Mesenchymal stem cell (in vitro differentiated cells and primary cell): ENCODE results near the gene ACVR1.
"Not testable (repeated sequence)": the region's sequence is repeated elsewhere in the genome, so short reads cannot be mapped to it uniquely, and the experiment has no call there.

Source experiments
- DNase-seq: peaks from one replicate; pipeline ENCODE4 v3.0.0-alpha.2; 2013
- H2AFZ ChIP-seq: one replicate; pipeline ENCODE4 v1.6.1; 2013; ENCODE audit warnings: low read depth, mild to moderate bottlenecking, control low read depth, inconsistent platforms, low read length, moderate library complexity
- H2AK5ac ChIP-seq: 2 replicates; pipeline ENCODE4 v1.6.1; 2013; ENCODE audit warnings: low read length, moderate library complexity, mild to moderate bottlenecking, inconsistent platforms; ENCODE audit not compliant: severe bottlenecking
- H2BK120ac ChIP-seq: one replicate; pipeline ENCODE4 v1.6.1; 2013; ENCODE audit warnings: low read depth, mild to moderate bottlenecking, inconsistent platforms, low read length, moderate library complexity
- H2BK12ac ChIP-seq, 2 experiments: one replicate each; pipeline ENCODE4 v1.6.1; 2013; ENCODE audit warnings: inconsistent platforms in 2 of 2, low read length in 2 of 2, mild to moderate bottlenecking in 2 of 2, moderate library complexity in 2 of 2, control low read depth in 1 of 2
- H2BK15ac ChIP-seq: one replicate; pipeline ENCODE4 v1.6.1; 2013; ENCODE audit warnings: mild to moderate bottlenecking, low read depth, inconsistent platforms; ENCODE audit not compliant: poor library complexity, severe bottlenecking
- H2BK5ac ChIP-seq: 2 replicates; pipeline ENCODE4 v1.6.1; 2013; ENCODE audit warnings: low read depth, mild to moderate bottlenecking, low read length, control low read depth, inconsistent platforms; ENCODE audit not compliant: poor library complexity, severe bottlenecking
- H3K14ac ChIP-seq, 2 experiments: one replicate each; pipeline ENCODE4 v1.6.1; 2013; ENCODE audit warnings: inconsistent platforms in 2 of 2, low read length in 2 of 2, control low read depth in 1 of 2, mild to moderate bottlenecking in 1 of 2, moderate library complexity in 1 of 2
- H3K18ac ChIP-seq, 2 experiments: one replicate each; pipeline ENCODE4 v1.6.1; 2013; ENCODE audit warnings: inconsistent platforms in 2 of 2, low read length in 2 of 2, control low read depth in 1 of 2, low read depth in 1 of 2, mild to moderate bottlenecking in 1 of 2
- H3K23ac ChIP-seq, 2 experiments: one replicate each; pipeline ENCODE4 v1.6.1; 2013; ENCODE audit warnings: inconsistent platforms in 2 of 2, low read length in 2 of 2, mild to moderate bottlenecking in 2 of 2, moderate library complexity in 2 of 2, control low read depth in 1 of 2
- H3K27ac ChIP-seq: 2 replicates; pipeline ENCODE4 v1.5.1; 2013; ENCODE audit warnings: mild to moderate bottlenecking, moderate library complexity, low read length, control low read depth, inconsistent platforms; ENCODE audit not compliant: poor library complexity, severe bottlenecking
- H3K27me3 ChIP-seq, 2 experiments: 2 replicates each; pipeline versions ENCODE4 v1.6.1 to v1.7.0; 2013; ENCODE audit warnings: low read length in 2 of 2, mild to moderate bottlenecking in 2 of 2, moderate library complexity in 2 of 2, control low read depth in 1 of 2, inconsistent platforms in 1 of 2; ENCODE audit not compliant: control insufficient read depth in 1 of 2, insufficient read depth in 1 of 2
- H3K36me3 ChIP-seq, 2 experiments: 2 replicates each; pipeline versions ENCODE4 v1.6.1 to v1.7.0; 2013; ENCODE audit warnings: low read length in 2 of 2, control low read depth in 1 of 2, inconsistent platforms in 1 of 2, low read depth in 1 of 2, mild to moderate bottlenecking in 1 of 2; ENCODE audit not compliant: insufficient read depth in 2 of 2, control insufficient read depth in 1 of 2
- H3K4ac ChIP-seq, 2 experiments: one replicate each; pipeline ENCODE4 v1.6.1; 2013; ENCODE audit warnings: inconsistent platforms in 2 of 2, low read length in 2 of 2, mild to moderate bottlenecking in 2 of 2, moderate library complexity in 2 of 2, control low read depth in 1 of 2, low read depth in 1 of 2
- H3K4me1 ChIP-seq: 2 replicates; pipeline ENCODE4 v1.6.1; 2013; ENCODE audit warnings: low read depth, low read length, control low read depth; ENCODE audit not compliant: control insufficient read depth, insufficient read depth
- H3K4me2 ChIP-seq: 2 replicates; pipeline ENCODE4 v1.6.1; 2013; ENCODE audit warnings: low read length, mild to moderate bottlenecking, inconsistent platforms; ENCODE audit not compliant: poor library complexity, severe bottlenecking
- H3K4me3 ChIP-seq, 2 experiments: 2 replicates each; pipeline versions ENCODE4 v1.5.1 to v1.7.0; 2013; ENCODE audit warnings: low read length in 2 of 2, mild to moderate bottlenecking in 2 of 2, control low read depth in 1 of 2, low read depth in 1 of 2; ENCODE audit not compliant: insufficient read depth in 1 of 2
- H3K79me1 ChIP-seq: replicated peaks from 2 replicates; pipeline ENCODE4 v1.6.1; 2013; ENCODE audit warnings: mild to moderate bottlenecking, control low read depth, low read length, inconsistent platforms; ENCODE audit not compliant: poor library complexity, severe bottlenecking
- H3K9ac ChIP-seq: 2 replicates; pipeline ENCODE4 v1.7.0; 2013; ENCODE audit warnings: mild to moderate bottlenecking, low read length, moderate library complexity
- H3K9me3 ChIP-seq: 2 replicates; pipeline ENCODE4 v1.7.0; 2013; ENCODE audit warnings: mild to moderate bottlenecking, low read length; ENCODE audit not compliant: control insufficient read depth
- H4K8ac ChIP-seq: one replicate; pipeline ENCODE4 v1.6.1; 2013; ENCODE audit warnings: inconsistent platforms, mild to moderate bottlenecking, low read length, moderate library complexity
- H4K91ac ChIP-seq: one replicate; pipeline ENCODE4 v1.6.1; 2013; ENCODE audit warnings: mild to moderate bottlenecking, low read length, inconsistent platforms
- WGBS: methylation state at CpG from one replicate; pipeline ENCODE4 v1.1.7; 2013; ENCODE audit warnings: mixed read lengths; 5-methylcytosine and 5-hydroxymethylcytosine counted together

ACVR1 gene

DNA sequence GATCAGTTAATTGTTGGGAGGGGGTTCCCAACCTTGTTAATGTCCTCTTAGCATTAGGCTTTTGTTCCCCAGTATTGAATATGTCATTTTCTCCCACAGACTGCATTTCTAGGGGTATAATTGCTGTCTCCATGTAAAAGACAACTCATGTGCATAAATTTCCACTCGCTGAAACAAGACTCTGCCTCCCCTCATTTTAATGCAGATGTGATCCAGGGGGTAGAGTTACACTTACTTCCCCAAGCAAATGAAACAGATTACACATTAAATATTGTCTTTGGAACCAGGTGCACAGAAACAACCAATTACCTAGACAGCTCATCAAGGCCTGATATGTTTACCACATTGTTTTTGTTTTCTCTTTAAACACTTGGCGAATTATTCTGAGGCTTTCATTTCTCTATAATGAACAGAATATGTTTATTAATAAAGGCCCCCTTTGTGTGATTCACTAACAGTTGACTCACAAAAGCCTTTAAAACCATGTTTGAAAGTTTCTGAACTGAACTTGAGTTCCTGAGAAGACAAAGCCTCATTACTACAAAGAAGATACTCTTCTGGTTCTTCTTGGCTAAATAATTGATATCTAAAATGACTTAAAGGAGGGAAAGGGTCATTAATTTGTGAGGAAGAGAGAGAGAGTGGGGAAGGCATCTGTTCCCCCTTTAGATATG, 15.0 kb upstream of the ACVR1 start:
- no peak overlapping the region for H3K9ac ChIP-seq
- no peak overlapping the region for H3K18ac ChIP-seq
- H3K9me3 ChIP-seq, result no peaks in the 10 kb centered on the region
- 50% methylated on average over 1 of the region's 2 CpGs for WGBS
- H2BK5ac ChIP-seq, result no peak overlapping the region
- H3K23ac ChIP-seq, result no peak overlapping the region
- H3K27ac ChIP-seq, result no peak overlapping the region
- no peak overlapping the region for H3K4ac ChIP-seq
- H3K36me3 ChIP-seq, result no peaks in the 10 kb centered on the region
- no peak overlapping the region for H2BK120ac ChIP-seq
- H2BK15ac ChIP-seq, result no peak overlapping the region
- H3K79me1 ChIP-seq, result no peaks in the 10 kb centered on the region
- no peak overlapping the region for H3K14ac ChIP-seq
- H3K4me1 ChIP-seq, result peaks cover 2% of the 10 kb centered on the region
- H4K8ac ChIP-seq, result no peak overlapping the region
- no peak overlapping the region for H2AK5ac ChIP-seq
- H4K91ac ChIP-seq, result no peak overlapping the region
- no peak for DNase-seq
- no peak overlapping the region for H3K4me2 ChIP-seq
- H2AFZ ChIP-seq, result no peak overlapping the region
- H2BK12ac ChIP-seq, result no peak overlapping the region
- no peak overlapping the region for H3K4me3 ChIP-seq
- H3K27me3 ChIP-seq, result no peaks in the 10 kb centered on the region

DNA sequence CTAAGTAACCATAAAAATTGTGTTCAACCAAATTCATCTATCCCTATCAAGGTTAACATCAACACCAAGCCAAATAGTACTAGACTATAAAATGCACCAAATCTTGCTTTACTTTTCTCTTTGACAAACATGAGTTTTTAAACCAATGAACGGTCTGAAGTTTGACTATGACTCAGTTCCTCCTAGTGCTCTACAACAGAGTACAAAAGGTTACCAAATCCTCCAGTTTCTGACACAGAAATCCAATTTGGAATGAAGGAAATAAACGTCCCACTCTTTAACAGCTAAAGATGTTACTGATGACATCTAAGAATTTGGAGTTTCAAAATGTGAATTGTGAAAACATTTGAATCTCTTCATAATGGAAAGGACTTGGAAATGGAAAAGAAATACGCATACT, 11.8 kb upstream of the ACVR1 start:
- 72% methylated on average over 2 of the region's 3 CpGs for WGBS
- no peak overlapping the region for H2BK12ac ChIP-seq

DNA sequence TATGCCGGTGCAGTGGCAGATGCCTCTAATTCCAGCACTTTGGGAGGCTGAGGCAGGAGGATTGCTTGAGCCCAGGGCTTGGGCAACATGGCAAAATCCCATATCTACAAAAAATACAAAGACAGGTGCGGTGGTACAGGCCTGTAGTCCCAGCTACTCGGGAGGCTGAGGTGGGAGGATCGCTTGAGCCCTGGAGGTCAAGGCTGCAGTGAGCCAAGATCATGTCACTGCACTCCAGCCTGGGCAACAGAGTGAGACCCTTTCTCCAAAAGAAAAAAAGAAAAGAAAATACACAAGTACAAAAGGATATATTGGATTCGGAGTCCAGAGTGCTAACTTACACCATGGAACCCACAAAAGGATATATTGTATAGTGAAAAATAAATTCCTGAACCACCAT, 8.4 kb upstream of the ACVR1 start:
- H3K36me3 ChIP-seq, H3K79me1 ChIP-seq, H2AK5ac ChIP-seq, H3K27me3 ChIP-seq, H2BK12ac ChIP-seq, H3K4me1 ChIP-seq, H3K4me3 ChIP-seq, H2BK120ac ChIP-seq, DNase-seq, H3K4ac ChIP-seq, H3K18ac ChIP-seq, H2BK5ac ChIP-seq, H3K27ac ChIP-seq, H3K9ac ChIP-seq, H3K4me2 ChIP-seq, H3K14ac ChIP-seq, H4K91ac ChIP-seq, H2AFZ ChIP-seq, H4K8ac ChIP-seq, H3K9me3 ChIP-seq, H2BK15ac ChIP-seq, H3K23ac ChIP-seq: not testable (repeated sequence)
- 100% methylated on average over 4 of the region's 5 CpGs for WGBS

More for the DNA sequence above, 11.8 kb upstream of the ACVR1 start:
- Histone ChIP-seq H3K27me3 (no peaks in the 10 kb centered on the region), H3K18ac (no peak overlapping the region), H2AFZ (no peak overlapping the region), H2AK5ac (no peak overlapping the region), H3K14ac (no peak overlapping the region), H3K36me3 (no peaks in the 10 kb centered on the region), H3K4me2 (no peak overlapping the region), H2BK120ac (no peak overlapping the region), H3K9me3 (no peaks in the 10 kb centered on the region), H3K4ac (no peak overlapping the region), H3K79me1 (no peaks in the 10 kb centered on the region), H3K4me3 (no peak overlapping the region), H2BK5ac (no peak overlapping the region), H4K8ac (no peak overlapping the region), H2BK15ac (no peak overlapping the region), H3K27ac (no peak overlapping the region), H3K4me1 (no peaks in the 10 kb centered on the region), H4K91ac (no peak overlapping the region), H3K23ac (no peak overlapping the region), H3K9ac (no peak overlapping the region)
- no peak for DNase-seq

DNA sequence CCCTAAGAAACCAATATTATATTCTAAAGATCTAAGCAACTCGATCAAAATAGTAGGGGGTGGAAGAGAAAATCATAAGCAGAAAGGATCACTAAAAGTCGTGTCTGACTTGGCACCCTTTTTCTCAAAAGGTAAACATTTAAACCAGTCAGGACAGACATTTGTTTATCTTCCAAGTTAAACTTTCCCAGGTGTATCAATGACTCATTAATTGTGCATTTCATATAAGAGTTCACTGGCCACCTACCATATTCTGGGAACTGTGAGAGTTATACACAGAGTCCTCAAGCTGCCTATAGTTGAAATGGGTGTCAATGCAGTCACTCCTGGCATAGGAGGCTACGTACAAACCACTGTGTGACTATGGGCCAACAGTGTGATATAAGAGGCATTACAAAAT, 4.8 kb upstream of the ACVR1 start:
- H4K8ac ChIP-seq, result no peak overlapping the region
- H3K23ac ChIP-seq, result no peak overlapping the region
- H2AFZ ChIP-seq, result no peak overlapping the region
- peaks cover 2% of the 10 kb centered on the region for H3K4me1 ChIP-seq
- H3K4me2 ChIP-seq, result no peak overlapping the region
- H3K9me3 ChIP-seq, result no peaks in the 10 kb centered on the region
- 81% methylated on average over 2 of the region's 3 CpGs for WGBS
- no peak overlapping the region for H3K4me3 ChIP-seq
- no peak overlapping the region for H2BK5ac ChIP-seq
- no peak overlapping the region for H3K18ac ChIP-seq
- no peak overlapping the region for H2BK120ac ChIP-seq
- DNase-seq, result no peak
- H3K14ac ChIP-seq, result no peak overlapping the region
- peaks cover 3% of the 10 kb centered on the region for H3K79me1 ChIP-seq
- no peak overlapping the region for H2BK15ac ChIP-seq
- no peaks in the 10 kb centered on the region for H3K27me3 ChIP-seq
- no peak overlapping the region for H2AK5ac ChIP-seq
- no peak overlapping the region for H3K27ac ChIP-seq
- no peak overlapping the region for H3K9ac ChIP-seq
- H3K36me3 ChIP-seq, result no peaks in the 10 kb centered on the region
- no peak overlapping the region for H2BK12ac ChIP-seq
- H4K91ac ChIP-seq, result no peak overlapping the region
- H3K4ac ChIP-seq, result no peak overlapping the region
